Fibroblast of lung (primary cell): ENCODE results near the gene MYMK. TPM values are rescaled to one million over a fixed set of nuclear protein-coding genes. Genes with fewer than 3 reads are reported as not detected.
A peak's percentile ranks its signal among the peaks of the same experiment; 100 is the strongest.

ENCODE experiments used
- DNase-seq, 2 donors: peaks; one replicate each; pipeline versions ENCODE4 v3.0.0 to v3.0.0-alpha.2; 2010; ENCODE audit warnings: low read depth in 2 of 2
- H2AFZ ChIP-seq: 2 replicates; pipeline ENCODE4 v1.5.1; 2012; ENCODE audit warnings: low read length, control low read depth, inconsistent platforms
- H3K27ac ChIP-seq: 2 replicates; pipeline ENCODE4 v1.5.1; 2011; ENCODE audit warnings: low read length, control low read depth; ENCODE audit not compliant: insufficient read depth
- H3K27me3 ChIP-seq: 2 replicates; pipeline ENCODE4 v1.5.1; 2011; ENCODE audit warnings: mild to moderate bottlenecking, low read length; ENCODE audit not compliant: control insufficient read depth, insufficient read depth
- H3K36me3 ChIP-seq: 2 replicates; pipeline ENCODE4 v1.5.1; 2011; ENCODE audit warnings: low read length; ENCODE audit not compliant: control insufficient read depth, insufficient read depth
- H3K4me1 ChIP-seq: 2 replicates; pipeline ENCODE4 v1.5.1; 2011; ENCODE audit warnings: low read length; ENCODE audit not compliant: control insufficient read depth, insufficient read depth; ENCODE audit errors: extremely low read depth
- H3K4me2 ChIP-seq: 2 replicates; pipeline ENCODE4 v1.5.1; 2011; ENCODE audit warnings: low read length, control low read depth; ENCODE audit not compliant: insufficient read depth; ENCODE audit errors: extremely low read depth
- H3K4me3 ChIP-seq, 4 experiments: fragments of 200-600 bp in 1 of 4; sonication (generic) in 1 of 4; replicated peaks in 1 of 4; 2 replicates each; pipeline ENCODE4 v1.5.1; 2011 to 2016; ENCODE audit warnings: low read length in 4 of 4, low read depth in 3 of 4, mild to moderate bottlenecking in 3 of 4, control low read depth in 2 of 4, inconsistent platforms in 1 of 4, mixed read lengths in 1 of 4; ENCODE audit not compliant: insufficient read depth in 1 of 4; ENCODE audit errors: control extremely low read depth in 1 of 4
- H3K79me2 ChIP-seq: 2 replicates; pipeline ENCODE4 v1.5.1; 2012; ENCODE audit warnings: mild to moderate bottlenecking, low read length, inconsistent platforms; ENCODE audit not compliant: control insufficient read depth, insufficient read depth
- H3K9ac ChIP-seq: 2 replicates; pipeline ENCODE4 v1.5.1; 2011; ENCODE audit warnings: mild to moderate bottlenecking, low read length, control low read depth; ENCODE audit not compliant: insufficient read depth
- H3K9me3 ChIP-seq: 2 replicates; pipeline ENCODE4 v1.5.1; 2012; ENCODE audit warnings: low read depth, low read length; ENCODE audit not compliant: control insufficient read depth, insufficient read depth
- H4K20me1 ChIP-seq: 2 replicates; pipeline ENCODE4 v1.5.1; 2011; ENCODE audit warnings: low read length; ENCODE audit not compliant: control insufficient read depth, insufficient read depth; ENCODE audit errors: extremely low read depth
- CTCF ChIP-seq, 2 donors: IDR thresholded peaks in 1 of 2; conservative IDR thresholded peaks in 1 of 2; 1 replicate in 1 of 2; 2 replicates in 1 of 2; pipeline ENCODE4 v1.5.1; 2011 to 2012; ENCODE audit warnings: low read length in 2 of 2, control low read depth in 1 of 2, inconsistent platforms in 1 of 2, low read depth in 1 of 2, mild to moderate bottlenecking in 1 of 2
- EZH2 ChIP-seq: IDR thresholded peaks from 2 replicates; pipeline ENCODE4 v1.5.1; 2012; ENCODE audit warnings: low read length, control low read depth, mild to moderate bottlenecking; ENCODE audit errors: missing control alignments
- polyA plus RNA-seq, 2 donors: library from polyadenylated mRNA; depleted of rRNA in 1 of 2; stranded (reverse) in 1 of 2; unstranded in 1 of 2; fragments of >200 nt; gene quantifications; 2 replicates each; pipeline ENCODE4 v1.2.1, GENCODE V29; 2011 to 2012; ENCODE audit warnings: missing spikeins in 1 of 2
- total RNA-seq: library from RNA; depleted of rRNA; stranded (reverse); fragments of >200 nt; gene quantifications from 2 replicates; pipeline ENCODE4 v1.2.1, GENCODE V29; 2014

MYMK gene
- total and polyA plus RNA-seq, 2 donors (not counting 1 experiment from before 2014, with no cell fraction given): not detected

- no peak overlapping the region for H3K4me3 ChIP-seq
- no peak overlapping the region for H2AFZ ChIP-seq
- peaks cover 20% of the 10 kb centered on the region for H3K27me3 ChIP-seq
- H3K4me1 ChIP-seq: peaks cover 11% of the 10 kb centered on the region
- H3K9ac ChIP-seq: no peak overlapping the region
- no peaks in the 10 kb centered on the region for H4K20me1 ChIP-seq
- H3K27ac ChIP-seq: no peak overlapping the region
- DNase-seq: no peak
- TF ChIP-seq EZH2: no peak
- TF ChIP-seq CTCF (conservative IDR thresholded peaks at IDR 0.05 in 1 of 2, IDR thresholded peaks at IDR 0.05 in 1 of 2; ENCODE audit: low read depth in 1 of 2, low read length in 2 of 2): no peak
- no peak overlapping the region for H3K4me2 ChIP-seq
- no peaks in the 10 kb centered on the region for H3K36me3 ChIP-seq
- no peaks in the 10 kb centered on the region for H3K9me3 ChIP-seq
- H3K79me2 ChIP-seq: no peaks in the 10 kb centered on the region
Measured at GRCh38 chr9:133502112-133502511, 22.6 kb downstream of the MYMK start.

- Histone ChIP-seq H3K4me1 (no peaks in the 10 kb centered on the region), H3K27me3 (peaks cover 25% of the 10 kb centered on the region), H4K20me1 (no peaks in the 10 kb centered on the region), H3K9ac (no peak overlapping the region), H3K36me3 (no peaks in the 10 kb centered on the region), H2AFZ (no peak overlapping the region), H3K79me2 (no peaks in the 10 kb centered on the region), H3K27ac (no peak overlapping the region), H3K9me3 (no peaks in the 10 kb centered on the region), H3K4me3 (no peak overlapping the region), H3K4me2 (no peak overlapping the region)
- no peak for DNase-seq
- TF ChIP-seq EZH2: no peak
- TF ChIP-seq CTCF (conservative IDR thresholded peaks at IDR 0.05 in 1 of 2, IDR thresholded peaks at IDR 0.05 in 1 of 2; ENCODE audit: low read depth in 1 of 2, low read length in 2 of 2): no peak
Measured at GRCh38 chr9:133499892-133500270, 24.9 kb downstream of the MYMK start.

GRCh38 chr9:133499132-133499891 is 25.4 kb downstream of the MYMK start:
- Histone ChIP-seq H3K4me2 (no peak overlapping the region), H4K20me1 (no peaks in the 10 kb centered on the region), H3K4me1 (no peaks in the 10 kb centered on the region), H3K4me3 (no peak overlapping the region), H3K27ac (no peak overlapping the region), H3K9me3 (no peaks in the 10 kb centered on the region), H3K79me2 (no peaks in the 10 kb centered on the region), H3K9ac (no peak overlapping the region), H3K27me3 (peaks cover 25% of the 10 kb centered on the region), H3K36me3 (no peaks in the 10 kb centered on the region), H2AFZ (no peak overlapping the region)
- no peak for DNase-seq
- TF ChIP-seq CTCF (conservative IDR thresholded peaks at IDR 0.05 in 1 of 2, IDR thresholded peaks at IDR 0.05 in 1 of 2; ENCODE audit: low read depth in 1 of 2, low read length in 2 of 2) (peak in 1 of 2 donors; percentile 12), EZH2 (no peak)
